B cell (primary cell): ENCODE measurements around the gene FAM90A26. TPM values are rescaled to one million over a fixed set of nuclear protein-coding genes. Genes with fewer than 3 reads are reported as not detected.
"Not testable (repeated sequence)": the region's sequence is repeated elsewhere in the genome, so short reads cannot be mapped to it uniquely, and the experiment has no call there.

ENCODE experiments used
- ATAC-seq: fragments of 200-7000 bp; cut with Tn5 transposase; one replicate; pipeline ENCODE4 v1.10.0; 2021; ENCODE audit warnings: low read depth, mild to moderate bottlenecking, moderate number of reproducible peaks, moderate library complexity
- CTCF ChIA-PET: fragments of 350-600 bp; sonication (Branson Sonifier 250); formaldehyde crosslinking; loops from one replicate; lab custom pipeline; 2021; ENCODE audit warnings: antibody characterized with exemption, inconsistent platforms; lab: Charles Lee
- POLR2A ChIA-PET: fragments of 350-600 bp; sonication (Branson Sonifier 250); formaldehyde crosslinking; loops from one replicate; lab custom pipeline; 2021; ENCODE audit warnings: antibody characterized with exemption; lab: Charles Lee
- DNase-seq: peaks from one replicate; pipeline ENCODE4 v3.0.0; 2013
- H2AFZ ChIP-seq: 2 replicates; pipeline ENCODE4 v1.6.1; 2012; ENCODE audit warnings: mild to moderate bottlenecking, low read depth, low read length; ENCODE audit not compliant: insufficient read depth, poor library complexity, severe bottlenecking
- H3K27ac ChIP-seq, 2 donors: 1 replicate in 1 of 2; 2 replicates in 1 of 2; pipeline ENCODE4 v1.5.1; 2012 to 2013; ENCODE audit warnings: low read length in 2 of 2, mild to moderate bottlenecking in 2 of 2, moderate library complexity in 1 of 2
- H3K27me3 ChIP-seq, 4 experiments: fragments of 200-600 bp in 1 of 4; sonication (generic) in 1 of 4; replicated peaks in 1 of 4; 1 replicate in 2 of 4; 2 replicates in 2 of 4; pipeline versions ENCODE4 v1.6.1 to v1.7.0; 2013 to 2016; ENCODE audit warnings: low read length in 3 of 4, mild to moderate bottlenecking in 2 of 4, mixed read lengths in 1 of 4, moderate library complexity in 1 of 4; ENCODE audit not compliant: insufficient read depth in 4 of 4, control insufficient read depth in 3 of 4; ENCODE audit errors: control extremely low read depth in 1 of 4
- H3K36me3 ChIP-seq, 2 experiments: replicated peaks in 1 of 2; 1 replicate in 1 of 2; 2 replicates in 1 of 2; pipeline versions ENCODE4 v1.6.1 to v1.7.1; 2013; ENCODE audit warnings: low read length in 1 of 2; ENCODE audit not compliant: insufficient read depth in 2 of 2, control insufficient read depth in 1 of 2; ENCODE audit errors: control extremely low read depth in 1 of 2, extremely low read depth in 1 of 2
- H3K4me1 ChIP-seq, 2 donors: fragments of 200-600 bp in 1 of 2; sonication (generic) in 1 of 2; 1 replicate in 1 of 2; 2 replicates in 1 of 2; pipeline versions ENCODE4 v1.5.1 to v1.6.1; 2013 to 2017; ENCODE audit warnings: low read length in 2 of 2; ENCODE audit not compliant: control insufficient read depth in 2 of 2, insufficient read depth in 2 of 2
- H3K4me2 ChIP-seq: replicated peaks from 2 replicates; pipeline ENCODE3; 2012; ENCODE audit warnings: mild to moderate bottlenecking, low read depth, low read length; ENCODE audit not compliant: poor library complexity, severe bottlenecking
- H3K4me3 ChIP-seq, 5 experiments: fragments of 200-600 bp in 1 of 5; sonication (generic) in 1 of 5; 1 replicate in 3 of 5; 2 replicates in 2 of 5; pipeline versions ENCODE4 v1.5.1 to v1.7.0; 2011 to 2016; ENCODE audit warnings: low read length in 4 of 5, mild to moderate bottlenecking in 4 of 5, low read depth in 2 of 5, control low read depth in 1 of 5, moderate library complexity in 1 of 5; ENCODE audit not compliant: insufficient read depth in 1 of 5; ENCODE audit errors: control extremely low read depth in 1 of 5, extremely low read depth in 1 of 5
- H3K79me2 ChIP-seq: fragments of 200-600 bp; sonication (generic); one replicate; pipeline ENCODE4 v1.6.0; 2016; ENCODE audit warnings: low read length; ENCODE audit not compliant: control insufficient read depth, insufficient read depth
- H3K9ac ChIP-seq: fragments of 200-600 bp; sonication (generic); 2 replicates; pipeline ENCODE4 v1.6.1; 2017; ENCODE audit warnings: mild to moderate bottlenecking, low read length, moderate library complexity
- H3K9me3 ChIP-seq, 3 donors: one replicate each; pipeline versions ENCODE4 v1.6.1 to v1.7.1; 2013; ENCODE audit warnings: low read length in 2 of 3; ENCODE audit not compliant: control insufficient read depth in 2 of 3, insufficient read depth in 1 of 3; ENCODE audit errors: control extremely low read depth in 1 of 3
- H4K20me1 ChIP-seq: 2 replicates; pipeline ENCODE4 v1.6.0; 2012; ENCODE audit warnings: mild to moderate bottlenecking, low read length; ENCODE audit not compliant: insufficient read depth, control insufficient read depth, poor library complexity, severe bottlenecking
- H3K27ac Mint-ChIP-seq: one replicate; pipeline ENCODE4 v1.8.0; 2021; ENCODE audit warnings: mixed read lengths
- H3K27me3 Mint-ChIP-seq: one replicate; pipeline ENCODE4 v1.8.0; 2021; ENCODE audit warnings: mixed read lengths
- H3K4me1 Mint-ChIP-seq: one replicate; pipeline ENCODE4 v1.8.0; 2021; ENCODE audit warnings: mixed read lengths
- H3K4me3 Mint-ChIP-seq: one replicate; pipeline ENCODE4 v1.8.0; 2021; ENCODE audit warnings: mixed read lengths
- H3K9me3 Mint-ChIP-seq: one replicate; pipeline ENCODE4 v1.8.0; 2022; ENCODE audit warnings: mixed read lengths; ENCODE audit not compliant: insufficient read depth
- WGBS: methylation state at CpG from one replicate; pipeline ENCODE4 v1.1.5; 2013; ENCODE audit warnings: missing lambda C conversion rate; ENCODE audit not compliant: insufficient coverage; 5-methylcytosine and 5-hydroxymethylcytosine counted together
- intact Hi-C: fragments of 100-400 bp; cut with micrococcal nuclease; formaldehyde crosslinking; loops from one replicate; pipeline ENCODE4 v1.10.0; 2022
- polyA plus RNA-seq: library from polyadenylated mRNA; depleted of rRNA; stranded (reverse); fragments of >200 nt; gene quantifications from 2 replicates; pipeline ENCODE4 v1.2.3, GENCODE V29; 2012
- total RNA-seq, 2 donors: library from RNA; stranded (reverse); fragments of 120-200 nt in 1 of 2; gene quantifications; 1 replicate in 1 of 2; 2 replicates in 1 of 2; pipeline versions ENCODE4 v1.2.3 to v1.2.4, GENCODE V29; 2013 to 2022

Gene FAM90A26
- total and polyA plus RNA-seq, 2 donors (not counting 1 experiment from before 2014, with no cell fraction given): 0.04 TPM; not detected in 1

DNA sequence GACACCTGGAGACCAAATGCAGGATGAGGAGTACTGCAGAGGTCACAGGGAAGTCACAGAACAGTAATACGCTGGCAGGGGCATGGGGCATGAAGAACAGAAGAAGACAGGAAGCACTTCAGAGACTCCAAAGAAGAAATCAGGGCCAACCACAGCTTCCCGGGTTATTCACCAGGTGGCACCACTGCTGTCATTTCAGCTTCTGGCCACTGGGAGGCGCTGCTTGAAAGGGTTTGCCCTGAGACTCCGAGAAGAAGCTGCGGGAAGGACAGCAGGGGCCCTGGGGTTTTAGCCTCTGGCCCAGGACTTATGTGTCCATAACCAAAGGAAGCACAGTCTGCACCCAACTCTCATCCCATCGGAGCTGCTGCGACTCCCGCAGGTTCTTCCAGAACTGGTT is 4.2 kb upstream of the FAM90A26 start:
- CTCF ChIA-PET, H3K36me3 ChIP-seq, ATAC-seq, H3K79me2 ChIP-seq, H3K27ac Mint-ChIP-seq, H3K4me1 Mint-ChIP-seq, H3K4me3 Mint-ChIP-seq, H3K4me2 ChIP-seq, H3K27ac ChIP-seq, H3K9ac ChIP-seq, H3K27me3 ChIP-seq, H3K4me1 ChIP-seq, H4K20me1 ChIP-seq, intact Hi-C loops, H3K9me3 Mint-ChIP-seq, H2AFZ ChIP-seq, DNase-seq, H3K9me3 ChIP-seq, H3K27me3 Mint-ChIP-seq, POLR2A ChIA-PET, H3K4me3 ChIP-seq: not testable (repeated sequence)
- 0% methylated on average over 1 of the region's 8 CpGs for WGBS

DNA sequence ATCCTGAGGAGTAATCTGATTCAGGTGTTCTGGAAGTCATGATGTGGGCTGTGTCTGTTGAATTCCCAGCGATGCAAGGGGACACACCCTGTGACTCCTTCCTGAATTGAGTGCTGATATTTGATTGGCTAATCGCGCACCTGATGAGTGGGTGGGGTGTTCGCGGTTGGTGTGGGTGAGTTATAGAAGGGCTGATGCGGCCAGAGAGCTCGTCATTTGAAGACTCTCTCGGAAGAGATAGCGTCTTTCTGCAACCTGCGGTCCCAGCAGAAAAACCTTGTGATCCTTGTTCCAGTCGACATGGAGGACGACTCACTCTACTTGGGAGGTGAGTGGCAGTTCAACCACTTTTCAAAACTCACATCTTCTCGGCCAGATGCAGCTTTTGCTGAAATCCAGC is 40.1 kb downstream of the FAM90A26 start, which contains the start of gene USP17L10:
USP17L10 (plus strand) TSS at position 301 of the 400 bp plus-strand sequence; CDS start at position 301, 0 bp downstream.
- H3K9me3 Mint-ChIP-seq, ATAC-seq, H3K36me3 ChIP-seq, H3K4me3 ChIP-seq, H3K4me1 ChIP-seq, H3K27ac Mint-ChIP-seq, H2AFZ ChIP-seq, H3K79me2 ChIP-seq, H3K27me3 Mint-ChIP-seq, H3K9me3 ChIP-seq, H3K4me2 ChIP-seq, H4K20me1 ChIP-seq, H3K4me3 Mint-ChIP-seq, H3K9ac ChIP-seq, H3K27me3 ChIP-seq, POLR2A ChIA-PET, DNase-seq, H3K27ac ChIP-seq, H3K4me1 Mint-ChIP-seq, intact Hi-C loops, CTCF ChIA-PET: not testable (repeated sequence)
- 90% methylated on average over 3 of the region's 13 CpGs for WGBS

DNA sequence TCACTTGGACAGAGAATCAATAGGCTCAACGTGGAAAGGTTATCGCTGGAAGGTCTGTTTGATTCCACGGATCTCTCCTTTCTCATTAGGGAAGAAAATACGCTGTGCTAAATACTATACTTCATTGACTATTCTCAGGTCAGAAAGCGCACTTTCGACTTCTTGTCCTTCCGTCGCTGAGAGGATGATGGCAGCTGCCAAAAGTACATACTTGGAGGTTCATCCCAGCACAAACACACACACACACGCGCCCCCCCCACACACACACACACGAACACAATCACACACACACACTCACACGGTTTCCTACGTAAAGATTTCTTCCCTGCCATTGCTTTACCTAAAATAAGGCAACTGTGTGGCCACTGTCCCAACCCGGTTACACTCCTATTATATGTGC is 44.5 kb downstream of the FAM90A26 start:
- CTCF ChIA-PET, DNase-seq, H3K79me2 ChIP-seq, ATAC-seq, H4K20me1 ChIP-seq, H3K27me3 ChIP-seq, H3K4me1 Mint-ChIP-seq, H3K27me3 Mint-ChIP-seq, H3K4me1 ChIP-seq, POLR2A ChIA-PET, H3K4me2 ChIP-seq, H3K9ac ChIP-seq, H3K36me3 ChIP-seq, intact Hi-C loops, H3K9me3 ChIP-seq, H2AFZ ChIP-seq, H3K27ac Mint-ChIP-seq, H3K27ac ChIP-seq, H3K9me3 Mint-ChIP-seq, H3K4me3 Mint-ChIP-seq, H3K4me3 ChIP-seq: not testable (repeated sequence)
- WGBS: 97% methylated on average over 5 of the region's 14 CpGs

DNA sequence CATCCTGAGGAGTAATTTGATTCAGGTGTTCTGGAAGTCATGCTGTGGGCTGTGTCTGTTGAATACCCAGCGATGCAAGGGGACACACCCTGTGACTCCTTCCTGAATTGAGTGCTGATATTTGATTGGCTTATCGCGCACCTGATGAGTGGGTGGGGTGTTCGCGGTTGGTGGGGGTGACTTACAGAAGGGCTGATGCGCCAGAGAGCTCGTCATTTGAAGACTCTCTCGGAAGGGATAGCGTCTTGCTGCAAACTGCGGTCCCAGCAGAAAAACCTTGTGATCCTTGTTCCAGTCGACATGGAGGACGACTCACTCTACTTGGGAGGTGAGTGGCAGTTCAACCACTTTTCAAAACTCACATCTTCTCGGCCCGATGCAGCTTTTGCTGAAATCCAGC is 44.9 kb downstream of the FAM90A26 start, which contains the start of gene USP17L11:
USP17L11 (plus strand) TSS at position 301 of the 400 bp plus-strand sequence; CDS start at position 301, 0 bp downstream.
- H2AFZ ChIP-seq, H3K27me3 ChIP-seq, H3K9ac ChIP-seq, POLR2A ChIA-PET, H3K9me3 Mint-ChIP-seq, DNase-seq, H3K36me3 ChIP-seq, H3K4me1 ChIP-seq, intact Hi-C loops, H3K9me3 ChIP-seq, H3K4me2 ChIP-seq, H3K4me3 ChIP-seq, H3K27ac ChIP-seq, H3K4me1 Mint-ChIP-seq, CTCF ChIA-PET, H3K27ac Mint-ChIP-seq, ATAC-seq, H3K27me3 Mint-ChIP-seq, H4K20me1 ChIP-seq, H3K79me2 ChIP-seq, H3K4me3 Mint-ChIP-seq: not testable (repeated sequence)
- WGBS: no CpG with 5 or more reads among the region's 14 CpGs
